HG02623 (cell line): ENCODE data around the gene CHRD.
A peak's percentile ranks its signal among the peaks of the same experiment; 100 is the strongest.

Experiments used
- ATAC-seq: cut with Tn5 transposase; IDR thresholded peaks from one replicate; pipeline ENCODE4 v1.9.1; 2021; ENCODE audit warnings: moderate library complexity; ENCODE audit not compliant: unreplicated experiment

CHRD gene

DNA sequence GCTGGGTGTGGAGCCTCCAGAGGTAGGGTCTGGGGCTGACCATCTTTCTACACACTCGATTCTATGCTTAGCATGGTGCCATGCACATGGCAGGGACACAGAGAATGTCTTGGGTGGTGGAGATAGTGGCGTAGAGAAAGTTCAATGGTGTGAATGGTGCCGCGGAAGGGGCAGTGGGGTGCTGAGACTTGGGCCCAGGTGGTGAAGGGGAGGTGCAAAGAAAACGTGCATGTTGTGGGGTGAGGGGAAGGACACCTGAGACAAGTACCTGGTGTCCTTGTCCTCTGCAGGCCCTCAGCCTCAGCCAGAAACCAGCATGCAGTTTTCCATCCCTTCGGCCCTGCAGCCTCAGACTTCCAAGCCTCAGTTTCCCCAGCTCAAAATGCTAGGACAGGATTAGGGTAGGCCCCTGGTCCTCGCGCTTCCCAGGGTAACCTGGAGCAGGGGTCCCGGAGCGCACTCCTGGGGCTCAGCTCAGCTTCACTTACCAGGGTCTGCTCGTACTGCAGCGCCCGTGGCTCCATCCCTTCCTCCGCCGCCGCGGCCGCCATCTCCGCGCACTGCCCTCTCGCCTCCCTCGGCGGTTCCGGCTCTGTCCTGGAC is 18.8 kb upstream of the CHRD start:
- ATAC-seq = peak; percentile 2

DNA sequence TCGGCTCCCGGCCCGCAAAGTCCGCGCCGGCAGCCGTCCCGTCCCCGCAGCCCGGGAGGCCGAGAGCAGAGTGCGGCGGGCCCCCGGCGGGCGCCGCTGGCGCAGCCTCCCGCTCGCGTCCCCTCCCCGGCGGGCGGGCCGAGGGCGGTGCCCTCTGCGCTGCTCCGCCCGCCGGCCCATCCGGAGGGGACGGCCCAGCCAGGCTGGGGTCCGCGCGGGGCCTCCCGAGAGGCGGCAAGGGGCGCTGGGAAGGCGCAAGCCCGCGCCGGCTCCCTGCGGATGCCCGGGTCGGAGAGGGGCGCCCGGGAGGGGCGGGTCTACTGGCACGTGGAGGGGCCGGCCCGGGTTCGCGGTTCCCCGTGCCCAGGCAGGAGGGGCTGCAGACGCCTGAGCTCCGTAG is 18.3 kb upstream of the CHRD start, which contains the start of the genes CLCN2 and POLR2H:
CLCN2 (minus strand) TSS at position 74 of the 400 bp plus-strand sequence. CDS start 126 bp downstream, outside the sequence.
POLR2H (plus strand) TSS at position 179 of the 400 bp plus-strand sequence. CDS start 1,783 bp downstream, outside the sequence.
- ATAC-seq = peak; percentile 30

DNA sequence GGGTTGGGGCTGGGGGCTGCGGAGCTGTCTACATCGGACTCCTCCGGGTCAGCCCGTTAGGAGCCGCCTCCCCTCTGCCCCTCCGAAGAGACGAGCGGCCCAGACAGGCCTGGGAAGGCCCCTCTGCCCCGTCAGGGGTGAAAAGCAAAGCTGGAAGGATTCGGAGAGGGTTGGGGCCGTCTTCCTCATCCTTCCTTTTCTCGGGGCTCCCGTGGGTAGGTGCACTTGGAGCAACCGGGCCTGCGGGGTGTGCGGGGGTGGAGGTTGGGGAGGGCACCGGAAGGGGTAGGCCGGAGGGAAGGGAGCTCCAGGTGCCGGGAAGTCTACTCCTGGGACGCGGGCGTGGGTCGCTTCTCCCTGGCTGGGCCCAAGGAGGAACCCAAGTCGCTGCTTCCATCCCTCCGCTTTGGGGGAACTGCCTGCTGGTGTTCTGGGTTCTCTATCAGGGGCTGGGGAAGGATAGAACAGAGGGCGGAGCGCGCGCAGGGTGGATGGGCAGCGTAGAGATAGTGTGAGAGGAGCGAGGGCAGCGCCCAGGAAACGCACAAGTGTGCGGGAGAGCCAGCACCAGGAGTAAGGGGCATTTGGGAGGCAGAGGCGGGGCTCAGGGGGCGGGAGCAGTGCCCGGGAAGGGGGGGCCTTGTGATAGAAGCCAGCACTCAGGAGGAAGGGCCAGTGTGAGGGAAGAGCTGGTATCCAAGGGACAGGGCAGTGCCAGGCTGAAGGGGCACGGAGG is 17.8 kb upstream of the CHRD start:
- ATAC-seq = peak; percentile 3

DNA sequence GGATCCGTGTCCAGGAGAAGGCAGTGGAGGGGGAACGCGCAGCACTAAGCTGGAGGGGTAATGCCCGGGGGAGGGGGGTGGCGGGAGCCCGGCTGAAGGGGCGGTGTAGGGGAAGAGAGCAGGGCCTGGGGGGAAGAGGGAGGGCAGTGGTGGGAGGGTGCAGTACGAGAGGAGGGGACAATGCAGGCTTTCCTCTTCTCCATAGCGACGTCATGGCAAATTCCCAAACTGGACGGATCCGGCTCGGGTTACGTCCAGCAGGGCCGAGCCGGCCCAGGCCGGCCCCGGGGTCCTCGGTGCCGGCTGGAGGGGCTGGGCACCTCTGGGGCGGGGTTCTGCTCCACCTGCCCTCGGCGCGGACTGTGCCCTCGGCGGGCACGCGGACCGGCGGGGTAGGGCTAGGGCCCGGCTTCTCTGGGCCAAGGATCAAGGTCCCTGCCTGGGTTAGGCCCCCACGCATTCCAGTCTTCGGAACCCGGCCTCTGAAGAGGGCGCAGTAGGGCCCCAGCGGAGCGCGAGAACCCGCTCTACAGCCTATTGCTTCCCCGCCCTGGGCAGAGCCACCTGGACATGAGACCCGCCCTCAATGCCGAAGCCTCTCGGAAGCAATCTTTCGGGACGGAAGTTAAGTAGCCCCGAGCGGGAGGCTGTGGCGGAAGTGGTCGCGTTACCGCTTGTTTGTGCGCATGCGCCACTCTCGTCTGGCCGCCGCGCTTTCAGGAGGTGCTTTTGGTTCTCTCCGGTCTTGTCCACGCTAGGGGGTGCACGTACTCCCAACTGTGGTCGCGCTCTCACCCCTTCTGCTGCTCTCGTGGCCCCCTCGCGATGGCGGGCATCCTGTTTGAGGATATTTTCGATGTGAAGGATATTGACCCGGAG is 16.9 kb upstream of the CHRD start:
- peak; percentile 78 for ATAC-seq

DNA sequence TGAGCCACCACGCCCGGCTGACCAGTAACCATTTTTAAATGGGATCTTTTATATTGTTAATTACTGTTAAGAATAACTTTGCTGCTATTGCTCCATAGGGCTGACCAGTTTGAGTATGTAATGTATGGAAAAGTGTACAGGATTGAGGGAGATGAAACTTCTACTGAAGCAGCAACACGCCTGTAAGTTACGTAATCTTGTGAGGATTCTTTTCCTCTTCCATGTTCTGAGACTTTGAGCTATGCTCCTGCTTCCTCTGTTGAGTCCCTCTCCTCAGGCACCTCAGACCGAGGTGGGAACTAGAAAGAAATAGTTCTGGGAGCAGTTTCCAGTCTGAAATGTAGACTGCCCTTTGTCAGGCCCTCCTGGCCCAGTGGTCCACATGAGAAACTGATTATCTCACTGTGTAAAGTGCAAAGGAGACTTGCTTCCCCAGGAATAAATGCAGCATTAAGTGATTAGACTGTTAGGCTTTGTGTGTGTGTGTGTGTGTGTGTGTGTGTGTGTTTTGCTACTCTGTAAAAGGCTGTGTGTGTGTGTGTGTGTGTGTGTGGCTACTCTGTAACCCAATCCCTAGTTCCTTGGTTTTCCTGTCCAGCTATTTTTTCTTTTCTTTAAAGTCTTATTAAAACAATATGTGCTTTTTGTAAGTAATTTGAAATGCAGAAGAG is 13.1 kb upstream of the CHRD start:
- no peak for ATAC-seq

DNA sequence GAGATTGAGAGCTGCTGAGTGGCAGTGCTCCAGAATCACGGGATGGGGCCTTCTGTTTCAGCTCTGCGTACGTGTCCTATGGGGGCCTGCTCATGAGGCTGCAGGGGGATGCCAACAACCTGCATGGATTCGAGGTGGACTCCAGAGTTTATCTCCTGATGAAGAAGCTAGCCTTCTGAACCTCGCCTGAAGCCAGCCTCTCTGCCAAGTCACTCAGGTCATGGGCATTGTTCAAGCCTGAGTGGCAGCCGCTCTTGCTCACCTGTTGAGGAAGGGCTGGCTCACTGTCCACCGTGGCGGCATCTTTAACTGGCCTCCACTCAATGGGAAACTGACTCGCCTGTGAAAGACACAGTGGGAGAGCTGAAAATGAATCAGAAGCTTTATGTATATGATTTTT is 11.7 kb upstream of the CHRD start:
- ATAC-seq = no peak

DNA sequence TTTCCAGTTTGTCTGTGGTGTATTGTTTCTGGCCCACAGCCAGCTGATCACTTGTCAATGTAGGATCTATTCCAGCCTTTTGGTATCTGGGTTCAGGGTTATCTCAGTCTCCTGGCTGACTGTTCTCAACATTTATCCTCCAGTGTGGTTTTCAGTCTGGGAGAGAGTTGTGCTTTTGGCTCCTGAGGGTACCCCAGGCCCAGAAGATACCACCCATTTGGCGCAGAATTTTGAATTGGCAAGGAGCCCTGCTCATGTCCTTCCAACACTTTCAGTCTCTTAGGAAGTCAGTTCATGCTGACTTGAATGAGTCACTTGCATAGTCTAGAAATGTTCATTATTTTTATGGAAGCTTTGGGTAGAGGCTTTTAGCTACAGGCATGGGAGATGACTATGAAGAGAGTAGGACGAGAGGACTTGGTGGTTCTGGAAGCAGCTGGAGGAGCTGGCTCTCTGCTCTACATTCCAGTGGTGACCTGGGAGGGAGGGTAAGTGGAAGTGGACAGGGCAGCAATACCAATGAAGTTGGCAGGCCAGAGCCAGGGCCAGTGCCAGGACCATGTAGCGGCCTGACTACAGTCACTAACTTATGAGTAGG is 11.2 kb upstream of the CHRD start:
- no peak for ATAC-seq

DNA sequence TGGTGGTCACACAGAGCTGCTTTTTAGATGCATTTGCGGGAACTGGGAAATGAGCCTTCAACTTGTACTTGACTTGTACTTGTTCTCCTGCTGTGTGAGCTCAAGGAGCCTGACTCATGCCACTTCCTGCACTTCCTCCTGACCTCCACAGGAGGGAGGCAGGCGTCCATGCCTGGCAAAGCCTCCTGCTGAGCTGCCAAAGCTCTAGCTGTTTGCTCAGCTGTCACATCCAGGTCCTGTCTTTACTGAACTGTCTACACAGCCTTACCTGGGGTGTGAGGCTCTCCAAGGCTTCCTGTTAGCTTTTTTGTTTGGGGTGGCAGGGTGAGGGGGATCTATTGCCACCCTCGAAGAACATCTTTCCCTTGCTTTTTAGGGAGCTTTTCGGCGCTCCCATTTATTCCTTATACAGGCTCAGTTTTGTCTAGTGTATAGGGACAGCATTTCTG is 8.3 kb upstream of the CHRD start:
- ATAC-seq = peak; percentile 64

DNA sequence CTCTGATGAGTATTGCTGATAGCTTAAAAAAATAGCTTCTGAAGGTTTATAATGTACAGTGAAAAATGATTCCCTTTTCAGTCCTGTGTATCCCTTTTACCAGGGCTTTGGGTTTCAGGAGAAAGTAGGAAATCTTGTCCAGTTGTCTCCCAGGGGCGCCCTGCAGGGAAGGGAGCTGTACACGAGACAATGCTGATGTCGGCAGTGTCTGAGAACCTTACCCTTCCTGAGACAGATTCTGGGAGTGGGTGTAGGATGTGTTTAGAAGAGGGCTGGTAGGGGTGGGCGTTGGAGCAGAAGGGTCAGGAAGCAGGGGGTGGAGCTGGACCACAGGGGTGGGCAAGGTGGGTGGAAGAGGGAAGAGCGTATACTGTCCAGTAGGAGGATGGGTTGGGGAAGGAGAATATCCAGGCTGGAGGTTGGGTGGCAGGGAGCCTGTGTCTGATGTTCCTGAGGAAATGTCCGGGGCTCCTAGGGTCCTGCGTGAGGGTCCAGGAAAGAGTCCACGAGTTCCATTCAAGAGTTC is 7.5 kb upstream of the CHRD start:
- ATAC-seq = no peak

DNA sequence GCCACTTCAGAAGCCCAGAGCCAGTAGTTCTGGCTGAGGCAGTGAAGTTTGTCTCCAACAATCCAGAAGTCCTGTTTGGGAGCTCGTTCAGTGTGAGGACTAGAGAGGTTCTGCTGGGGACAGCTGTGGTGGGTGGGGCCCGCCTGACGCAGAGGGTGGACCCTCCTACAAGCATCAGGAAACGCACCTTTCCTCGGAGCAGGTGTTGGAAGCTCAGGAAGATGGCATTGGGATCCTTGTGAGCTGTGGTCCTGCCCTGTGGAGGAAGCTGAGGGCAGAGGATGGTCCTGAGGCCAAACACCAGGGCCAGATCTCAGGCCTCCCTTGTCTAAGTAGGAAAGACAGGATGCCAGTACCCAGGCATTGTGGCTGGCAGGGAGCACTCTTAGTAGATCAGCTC is 6.9 kb upstream of the CHRD start:
- ATAC-seq = no peak

DNA sequence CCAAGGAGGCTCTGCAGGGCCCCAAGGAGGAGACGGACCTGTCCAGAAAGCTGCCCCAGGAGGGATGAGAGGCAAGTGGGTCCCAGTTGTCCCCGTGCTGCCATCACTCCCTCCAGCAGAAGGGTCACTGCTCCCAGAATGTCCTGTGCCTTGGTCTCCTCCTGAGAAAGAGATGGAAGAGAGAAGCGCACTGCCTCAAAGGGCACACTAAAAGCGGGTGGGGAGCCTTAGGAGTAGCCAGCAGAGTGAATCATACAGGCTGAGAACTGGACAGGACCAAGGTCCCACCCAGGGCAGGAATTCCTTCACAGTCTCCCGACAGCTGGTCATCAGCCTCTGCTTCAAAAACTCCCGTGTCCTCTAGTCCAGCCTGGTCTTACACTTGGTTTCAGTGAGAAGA is 6.4 kb upstream of the CHRD start:
- no peak for ATAC-seq

DNA sequence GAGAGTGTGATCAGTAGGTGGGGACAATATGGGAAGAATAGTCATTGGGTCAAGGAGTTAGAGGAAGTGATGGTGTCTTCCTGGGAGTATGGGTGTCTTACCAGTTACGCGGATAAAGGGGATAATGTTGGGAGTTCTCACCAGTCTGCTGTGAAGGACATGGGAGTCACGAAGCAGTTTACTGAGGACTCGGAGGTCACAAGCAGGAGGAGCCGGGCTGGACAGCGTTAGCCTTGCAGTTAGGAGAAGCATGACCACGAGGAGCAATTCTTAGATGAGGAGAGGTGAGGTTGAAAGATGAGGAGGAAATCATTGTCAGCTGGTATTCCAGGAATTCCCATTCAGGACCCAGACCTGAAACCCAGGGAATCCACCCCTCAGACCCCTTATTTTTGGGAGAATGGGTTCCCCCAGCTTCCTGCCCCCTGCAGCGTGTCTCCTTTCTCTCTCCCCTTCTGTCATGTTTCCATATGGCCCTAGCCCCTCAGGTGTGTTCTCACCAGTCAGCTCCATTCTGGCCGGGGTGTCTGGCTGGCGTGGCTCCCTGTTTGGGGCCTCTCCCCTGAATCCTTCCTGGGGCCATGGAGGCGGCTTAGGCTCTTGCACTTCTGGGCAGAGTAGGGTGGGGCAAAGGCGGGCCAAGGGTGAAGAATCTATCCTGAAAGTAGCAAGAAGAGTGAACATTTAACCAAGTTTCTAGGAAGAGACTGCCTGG is 4.0 kb upstream of the CHRD start:
- ATAC-seq = no peak

DNA sequence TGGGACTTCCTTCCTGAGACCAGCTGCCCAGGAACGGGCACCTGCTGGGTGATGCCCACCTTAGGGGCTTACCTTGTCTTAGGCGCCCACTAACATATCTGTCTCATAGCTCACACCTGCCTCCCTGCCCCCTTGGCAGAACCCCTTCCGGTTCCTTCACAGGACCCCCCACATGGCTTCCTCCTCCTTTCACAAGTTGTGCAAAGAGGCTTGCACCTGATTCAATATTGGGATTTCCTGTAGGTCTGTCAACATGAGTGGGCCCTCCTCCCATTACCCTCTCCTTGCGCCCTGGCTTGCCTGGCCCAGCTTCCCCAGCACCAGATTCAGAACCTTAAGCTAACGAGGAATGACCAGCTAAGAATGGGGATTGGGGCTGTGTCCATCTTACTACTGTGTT is 2.5 kb upstream of the CHRD start:
- ATAC-seq = no peak

DNA sequence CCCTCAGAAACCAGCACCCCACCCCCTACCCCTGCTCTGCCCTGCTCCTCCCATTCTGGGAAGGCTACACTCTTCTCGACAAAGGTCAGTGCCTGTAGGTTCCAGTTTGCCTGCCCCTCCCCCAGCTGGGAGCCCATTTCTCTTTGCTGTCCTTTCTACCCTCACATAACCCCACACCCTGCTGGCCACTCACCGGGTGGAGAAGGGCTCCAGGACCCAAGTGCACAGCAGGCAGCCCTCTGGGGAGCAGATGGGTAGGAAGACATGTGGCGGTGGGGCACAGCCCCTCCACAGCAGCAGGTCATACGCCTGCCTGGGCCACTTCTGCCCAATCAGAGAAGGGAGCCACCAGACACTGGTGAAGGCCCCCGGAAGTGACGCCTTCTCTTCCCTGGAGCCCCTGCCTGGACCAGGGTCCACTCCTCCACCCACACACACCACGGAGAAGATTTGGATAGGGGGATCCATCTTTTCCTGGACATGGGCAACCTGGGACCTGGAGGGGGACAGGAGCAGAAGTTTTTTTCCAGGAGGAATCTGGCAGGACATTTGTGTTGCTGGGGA is 1.9 kb upstream of the CHRD start, which contains the start of gene THPO:
THPO (minus strand) TSS at position 326 of the 564 bp plus-strand sequence. CDS start 1,948 bp downstream, outside the sequence.
- ATAC-seq = no peak

DNA sequence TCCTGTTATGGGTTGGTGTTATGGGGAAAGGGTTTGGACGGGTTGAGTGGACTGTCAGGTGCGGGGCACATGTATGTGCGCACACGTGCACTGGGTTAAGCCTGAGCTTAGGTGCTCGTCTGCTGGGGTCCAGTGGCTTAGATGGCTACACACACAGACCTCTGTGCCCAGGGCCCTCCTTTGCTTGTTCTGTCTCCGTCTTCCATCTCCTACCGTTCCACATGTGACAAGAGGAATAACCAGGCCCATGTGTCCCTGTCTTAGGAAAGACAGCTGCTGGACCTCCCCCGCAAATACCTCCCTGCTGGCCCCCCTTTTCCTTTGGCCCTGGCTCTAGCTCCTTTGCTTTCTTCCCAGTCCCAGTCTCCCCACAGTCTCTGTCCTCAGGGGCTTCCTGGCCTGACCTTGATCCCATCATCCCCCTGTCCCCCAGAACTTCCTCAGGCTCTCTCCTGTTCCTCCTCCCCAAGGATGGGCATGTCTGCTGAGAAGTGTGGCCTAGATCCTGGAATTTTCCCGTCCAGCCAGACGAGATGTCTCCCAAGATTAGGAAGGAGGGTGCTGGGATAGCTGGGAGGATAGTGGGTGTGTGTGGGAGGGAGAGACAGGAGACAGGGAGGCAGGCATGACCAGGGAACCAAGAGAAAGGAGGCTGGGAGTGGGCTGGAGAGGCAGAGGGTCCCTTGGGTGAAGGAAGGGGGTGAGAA is 1.1 kb upstream of the CHRD start:
- ATAC-seq = no peak

DNA sequence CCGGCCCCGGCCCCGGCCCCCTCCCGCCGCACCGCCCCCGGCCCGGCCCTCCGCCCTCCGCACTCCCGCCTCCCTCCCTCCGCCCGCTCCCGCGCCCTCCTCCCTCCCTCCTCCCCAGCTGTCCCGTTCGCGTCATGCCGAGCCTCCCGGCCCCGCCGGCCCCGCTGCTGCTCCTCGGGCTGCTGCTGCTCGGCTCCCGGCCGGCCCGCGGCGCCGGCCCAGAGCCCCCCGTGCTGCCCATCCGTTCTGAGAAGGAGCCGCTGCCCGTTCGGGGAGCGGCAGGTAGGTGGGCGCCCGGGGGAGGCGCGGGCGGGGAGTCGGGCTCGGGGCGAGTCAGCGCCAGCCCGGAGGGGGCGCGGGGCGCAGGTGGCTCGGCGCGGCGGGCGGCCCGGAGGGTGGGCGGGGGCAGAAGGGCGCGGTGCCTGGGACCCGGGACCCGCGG is 352 bp downstream of the CHRD start:
- no peak for ATAC-seq

DNA sequence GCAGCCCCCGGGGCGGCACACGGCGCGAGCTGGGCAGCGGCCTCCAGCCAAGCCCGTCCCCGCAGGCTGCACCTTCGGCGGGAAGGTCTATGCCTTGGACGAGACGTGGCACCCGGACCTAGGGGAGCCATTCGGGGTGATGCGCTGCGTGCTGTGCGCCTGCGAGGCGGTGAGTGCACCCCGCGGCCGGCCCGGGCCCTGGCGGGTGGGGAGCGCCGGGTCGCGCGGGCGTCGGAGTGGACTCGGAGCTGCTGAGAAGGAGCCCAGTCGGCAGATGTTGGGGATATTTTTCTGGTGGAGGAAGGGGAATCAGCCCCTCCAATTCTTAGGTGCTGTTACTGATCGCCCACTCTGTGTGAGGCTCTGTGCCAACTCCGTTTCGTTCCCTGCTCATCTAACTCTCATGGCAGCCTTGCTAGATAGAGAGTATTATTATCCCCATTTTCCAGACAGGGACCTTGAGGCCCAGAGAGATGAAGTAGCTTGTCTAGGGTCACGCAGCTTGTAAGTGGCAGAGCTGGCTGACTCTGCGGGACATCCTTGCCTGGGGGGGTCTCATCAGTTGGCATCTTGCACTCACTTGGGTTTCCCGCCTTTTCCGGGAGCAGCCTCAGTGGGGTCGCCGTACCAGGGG is 890 bp downstream of the CHRD start:
- no peak for ATAC-seq
